Activated CD4-positive, alpha-beta T cell treated with anti-CD3 and anti-CD28 coated beads for 1 hour (primary cell): ENCODE results near the gene KDM5C.
A peak's percentile ranks its signal among the peaks of the same experiment; 100 is the strongest.

Experiments used
- DNase-seq: peaks from one replicate; pipeline ENCODE4 v3.0.0-alpha.2; 2020

Gene KDM5C

DNA sequence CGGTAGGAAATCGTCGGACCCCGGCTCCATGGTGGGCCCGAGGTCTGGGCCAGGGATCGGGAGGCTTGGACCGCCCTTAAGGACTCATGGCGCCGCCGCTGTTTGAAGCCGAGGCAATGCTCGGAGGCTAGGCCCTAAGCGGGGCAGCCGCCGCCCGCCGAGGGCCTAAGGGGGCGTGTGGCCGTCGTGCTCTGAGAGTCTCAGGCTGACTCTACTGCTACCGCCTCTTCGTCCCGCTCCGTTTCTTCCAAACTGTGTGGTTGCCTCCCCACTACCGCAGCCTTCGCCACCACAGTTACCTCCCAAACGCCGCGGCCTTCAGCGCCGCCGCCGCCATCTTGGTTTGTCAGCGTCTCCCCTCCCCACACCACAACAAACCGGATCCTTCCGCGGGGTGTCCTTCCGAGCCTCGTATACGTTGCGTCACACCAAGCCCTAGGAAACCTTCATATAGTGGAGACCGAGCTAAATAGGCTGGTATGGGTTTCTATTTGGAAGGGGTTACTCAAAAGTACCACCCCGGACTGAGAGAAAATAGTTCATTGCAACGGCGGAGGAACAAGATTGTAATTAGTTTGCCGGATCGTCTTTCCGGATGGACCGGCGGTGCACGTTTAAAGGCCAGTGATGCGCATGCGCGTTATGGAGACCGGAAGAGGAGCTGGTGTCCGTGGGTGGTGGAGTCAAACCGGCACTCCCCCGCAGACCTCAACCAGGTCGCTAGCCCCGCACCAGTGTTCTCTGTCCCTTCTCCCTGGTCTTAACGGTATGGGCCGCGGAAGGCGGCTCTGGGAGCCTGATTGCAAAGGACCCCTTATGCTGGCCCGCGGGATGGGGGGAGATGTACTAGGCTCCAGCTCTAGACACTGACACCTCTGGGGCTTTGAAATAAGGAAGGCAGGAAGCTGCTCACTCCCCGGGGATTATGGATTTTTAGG lies at the start of gene KDM5C:
Gene KDM5C (minus strand): TSS at position 348 of the 938 bp plus-strand sequence. CDS start 318 bp downstream, at position 30.
- peak; percentile 76 for DNase-seq

DNA sequence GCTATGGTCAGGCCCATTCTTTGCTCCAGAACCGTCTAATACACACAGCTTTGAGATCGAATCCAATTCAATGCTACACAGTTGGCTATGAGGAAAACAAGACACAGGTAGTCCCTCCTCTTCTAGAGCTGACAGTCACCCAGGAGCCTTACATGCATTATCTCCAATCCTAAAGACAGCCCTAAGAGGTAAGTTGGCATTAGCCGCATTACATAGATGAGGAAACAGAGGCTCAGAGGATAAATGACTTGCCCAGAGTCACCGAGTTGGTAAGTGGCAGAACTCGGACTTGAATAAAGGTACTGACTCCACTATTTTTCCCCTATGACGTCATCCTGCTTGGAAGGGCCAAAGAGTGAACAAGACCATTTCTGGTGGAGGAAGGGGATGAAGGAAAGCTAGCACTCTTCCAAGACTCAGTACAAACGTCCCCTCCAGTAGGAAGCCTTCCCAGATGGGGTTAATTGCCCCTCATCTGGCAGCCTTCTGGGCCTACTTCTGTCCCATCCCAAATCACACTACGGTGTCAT lies 47.9 kb upstream of the KDM5C start:
- no peak for DNase-seq

DNA sequence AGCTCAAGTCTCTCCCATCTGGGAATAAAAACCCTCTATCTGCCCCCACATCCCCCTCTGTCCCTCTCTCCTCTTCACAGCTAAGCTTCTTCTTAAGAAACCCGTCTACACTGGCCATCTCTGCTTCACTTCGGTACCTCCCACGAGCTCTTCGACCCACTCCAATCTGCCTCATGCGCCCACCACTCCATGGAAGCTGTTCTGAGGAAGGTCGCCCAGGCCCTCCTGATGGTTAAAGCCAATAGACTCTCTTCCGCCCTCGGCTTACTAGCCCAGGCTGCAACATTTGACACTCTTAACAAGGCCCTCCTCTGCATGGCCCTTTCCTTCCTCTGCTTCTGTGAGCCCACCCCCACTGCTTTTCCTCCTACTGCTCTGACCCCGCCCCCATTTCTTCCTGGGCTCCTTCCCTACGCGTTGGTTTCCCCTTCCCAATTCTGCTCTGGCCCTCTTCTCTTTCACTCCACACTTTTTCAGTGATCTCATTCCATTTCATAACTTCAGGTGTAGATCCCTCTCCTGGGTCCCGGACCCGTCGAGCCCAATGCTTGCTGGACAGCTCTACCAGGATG lies 44.6 kb upstream of the KDM5C start:
- DNase-seq, result no peak

DNA sequence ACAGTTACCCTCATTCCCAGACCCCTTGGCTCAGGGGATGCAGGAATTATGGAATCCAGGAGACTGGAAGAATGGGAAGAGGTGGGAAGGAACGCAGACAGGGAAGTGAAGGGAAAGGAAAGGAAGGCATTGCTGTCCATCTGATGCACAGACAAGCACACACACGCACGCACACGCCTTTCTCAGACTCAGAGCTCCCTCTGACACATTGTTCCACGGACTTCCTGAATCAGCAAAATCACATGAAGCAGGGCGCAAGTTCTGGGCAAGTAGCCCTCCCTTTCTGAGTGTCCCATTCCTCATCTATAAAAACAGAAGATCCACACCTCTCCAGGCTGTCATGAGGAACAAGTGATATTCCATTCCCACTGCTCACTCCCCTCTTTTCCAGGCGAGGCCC lies 43.2 kb upstream of the KDM5C start:
- no peak for DNase-seq

DNA sequence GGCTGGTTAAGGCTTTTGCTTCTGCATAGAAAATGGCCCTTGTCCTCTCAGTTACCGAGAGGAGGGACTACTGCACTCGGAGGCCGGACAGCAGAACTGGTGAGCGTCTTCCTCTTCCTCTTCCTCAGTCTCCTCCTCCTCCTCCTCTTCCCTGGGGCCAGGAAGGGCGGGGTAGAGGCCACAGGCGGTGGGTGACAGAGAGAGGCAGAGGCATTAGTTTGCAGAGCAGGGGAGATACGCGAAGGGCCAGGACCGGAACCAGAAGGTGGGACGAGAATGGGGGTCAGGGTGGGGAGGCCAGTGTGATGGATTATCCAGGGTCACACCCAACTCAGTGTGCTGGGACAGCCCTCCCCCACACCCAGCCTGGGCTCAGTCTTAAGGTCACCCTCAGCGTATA lies 41.9 kb upstream of the KDM5C start:
- no peak for DNase-seq

DNA sequence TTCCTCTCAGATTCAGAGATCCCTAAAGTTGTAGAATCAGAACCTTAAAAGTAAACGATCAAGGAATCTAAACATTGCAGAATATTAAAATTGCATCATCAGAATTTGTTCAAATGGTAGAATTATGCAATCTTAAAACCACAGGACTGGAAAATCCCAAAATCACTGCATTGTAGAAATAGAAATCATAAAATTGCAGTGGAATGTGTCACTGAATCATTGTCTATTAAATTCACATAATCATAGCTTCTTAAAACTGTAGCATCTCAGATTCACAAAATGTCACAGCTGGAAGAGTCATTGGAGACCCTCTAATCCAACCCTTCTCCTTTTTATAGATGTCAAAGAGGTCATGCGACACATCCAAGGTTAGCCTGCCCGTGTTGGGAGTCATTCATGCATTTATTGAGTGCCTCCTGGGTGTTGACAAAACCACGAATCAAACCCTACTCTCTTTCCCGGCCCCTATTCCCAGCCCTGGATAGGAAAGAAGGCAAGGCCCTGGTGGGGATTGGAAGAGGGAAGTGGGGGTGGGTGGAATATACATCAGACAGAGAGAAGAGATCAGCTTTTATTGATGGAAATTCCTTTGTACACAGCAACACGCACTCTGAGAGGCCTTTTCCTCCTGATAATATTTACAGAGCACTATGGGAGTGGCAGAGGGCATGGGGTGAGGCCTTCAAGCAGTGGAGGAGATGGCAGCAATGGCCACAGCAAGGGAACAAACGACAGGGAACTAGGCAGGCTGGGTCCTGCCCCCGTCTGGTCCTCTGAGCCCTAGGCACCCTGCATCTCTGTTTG lies 41.0 kb upstream of the KDM5C start:
- no peak for DNase-seq

DNA sequence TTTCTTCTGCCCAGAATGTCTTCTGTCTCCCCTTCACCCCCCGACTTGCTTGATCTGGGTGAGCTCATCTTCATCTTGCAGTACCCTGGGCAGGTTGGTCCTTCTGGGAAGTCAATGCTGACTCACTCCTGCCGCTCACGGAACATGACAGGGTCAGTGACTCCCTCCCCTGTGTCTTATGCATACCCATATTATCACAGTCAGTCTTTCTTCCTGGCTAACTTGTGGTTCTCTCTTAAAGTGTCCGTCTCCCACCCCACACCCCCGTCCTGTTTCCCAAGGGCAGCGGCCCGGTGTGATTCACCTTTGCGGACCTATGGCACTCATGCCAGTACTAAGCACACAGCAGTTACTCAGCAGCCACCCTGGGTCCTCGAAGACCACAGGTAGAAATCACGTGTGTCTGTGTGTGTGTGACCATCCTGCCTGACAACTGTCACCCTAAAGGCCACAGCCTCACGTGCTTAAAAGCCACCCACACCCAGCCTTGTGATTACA lies 38.6 kb upstream of the KDM5C start:
- DNase-seq, result no peak

DNA sequence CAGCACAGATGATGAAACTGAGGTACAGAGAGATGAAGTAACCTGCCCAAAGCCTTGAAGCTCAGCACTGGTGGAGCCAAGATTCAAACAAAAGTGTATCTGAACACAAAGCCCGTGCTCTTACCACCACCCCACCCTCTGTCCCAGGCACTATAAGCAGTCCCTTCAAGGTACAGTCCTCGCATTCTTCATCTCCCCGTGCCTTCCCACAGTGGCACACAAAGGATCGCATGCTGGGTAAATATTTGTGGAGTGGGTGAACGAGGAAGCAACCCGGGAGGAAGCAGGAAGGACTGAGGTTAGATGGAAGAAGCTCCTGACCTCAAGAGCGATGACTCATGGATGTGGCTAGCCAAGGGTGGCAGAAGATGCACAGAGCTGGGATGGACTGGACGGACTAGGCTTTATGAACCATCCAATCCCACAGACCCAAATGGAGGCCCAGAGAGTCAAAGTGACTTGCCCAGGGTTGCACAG lies 37.9 kb upstream of the KDM5C start:
- no peak for DNase-seq

DNA sequence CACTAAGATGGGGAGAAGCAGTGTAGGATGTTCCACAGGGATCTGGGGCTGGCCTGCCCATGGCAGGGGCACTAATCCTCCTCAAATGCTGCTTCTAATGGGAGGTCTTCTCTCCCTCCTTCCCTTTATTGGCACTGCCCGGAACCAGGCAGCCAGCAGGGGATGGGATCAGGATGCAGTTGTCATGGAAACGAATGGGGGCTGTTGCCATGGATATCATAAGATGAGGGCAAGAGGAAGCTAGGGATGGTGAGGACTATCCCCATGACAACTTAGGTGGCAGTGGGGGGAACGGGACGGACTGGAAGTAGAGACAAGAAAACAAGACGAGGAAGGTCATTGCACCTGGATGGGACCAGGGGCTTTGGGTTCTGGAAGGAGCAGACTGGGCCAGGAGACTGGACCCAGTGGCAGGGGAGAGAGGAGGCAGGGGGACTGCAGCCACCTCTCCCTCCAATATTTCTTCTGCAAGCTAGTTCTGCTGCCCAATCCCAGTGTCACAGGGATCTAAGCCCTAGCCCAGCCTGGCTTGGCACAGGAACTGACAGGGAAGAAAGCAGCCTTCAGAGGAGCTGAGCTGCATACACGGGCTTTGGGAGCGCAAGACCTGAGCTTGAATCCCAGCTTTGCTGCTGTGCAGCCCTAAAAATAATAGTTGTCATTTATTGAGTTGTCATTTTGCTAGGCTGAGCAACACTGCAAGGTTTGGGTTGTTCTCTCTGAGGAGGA lies 37.3 kb upstream of the KDM5C start:
- no peak for DNase-seq

DNA sequence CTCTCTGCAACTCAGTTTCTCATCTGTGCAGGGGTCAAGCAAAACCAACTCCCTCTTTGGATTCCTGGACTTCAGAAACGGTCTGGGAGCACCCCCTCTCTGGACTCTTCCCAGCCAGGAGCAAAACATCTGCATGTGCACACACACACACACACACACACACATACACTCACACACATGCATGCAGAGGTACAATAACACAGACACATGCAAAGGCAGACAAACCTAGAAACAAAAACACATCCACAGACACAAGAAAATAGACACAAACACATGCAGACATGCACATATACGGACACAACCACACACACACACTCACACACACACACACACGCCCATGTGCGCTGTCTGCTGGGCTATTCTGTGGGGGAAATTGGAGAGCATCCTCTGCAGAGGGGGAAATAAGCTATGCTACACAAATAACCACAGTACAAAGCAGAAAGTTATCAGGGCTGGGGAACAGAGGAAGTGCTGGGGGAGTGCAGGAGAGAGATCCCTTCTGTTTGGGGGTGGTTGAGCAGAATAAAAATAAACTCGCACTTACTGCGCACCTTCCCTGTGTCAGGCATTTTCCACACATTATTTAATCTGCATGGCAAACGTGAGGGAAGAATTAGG lies 36.5 kb upstream of the KDM5C start:
- no peak for DNase-seq

DNA sequence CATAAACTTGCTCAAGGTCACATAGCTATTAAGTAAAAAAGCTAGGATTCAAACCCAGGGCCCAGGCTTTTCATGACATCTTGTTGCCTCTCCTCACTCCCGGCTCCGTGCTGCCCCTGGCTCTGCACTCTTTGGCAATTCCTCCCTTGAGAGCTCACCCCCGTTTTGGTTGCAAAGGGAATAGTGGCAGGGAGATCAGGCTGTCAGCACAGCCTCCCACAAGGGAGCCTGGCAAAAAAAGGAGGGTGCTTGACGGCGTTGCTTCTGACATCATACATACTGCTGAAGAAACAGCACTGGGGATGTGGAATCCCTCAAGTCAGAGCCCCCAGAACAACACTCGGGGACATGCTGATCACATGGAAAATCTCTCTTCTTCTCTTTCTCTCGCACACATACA lies 35.8 kb upstream of the KDM5C start:
- DNase-seq, result no peak

DNA sequence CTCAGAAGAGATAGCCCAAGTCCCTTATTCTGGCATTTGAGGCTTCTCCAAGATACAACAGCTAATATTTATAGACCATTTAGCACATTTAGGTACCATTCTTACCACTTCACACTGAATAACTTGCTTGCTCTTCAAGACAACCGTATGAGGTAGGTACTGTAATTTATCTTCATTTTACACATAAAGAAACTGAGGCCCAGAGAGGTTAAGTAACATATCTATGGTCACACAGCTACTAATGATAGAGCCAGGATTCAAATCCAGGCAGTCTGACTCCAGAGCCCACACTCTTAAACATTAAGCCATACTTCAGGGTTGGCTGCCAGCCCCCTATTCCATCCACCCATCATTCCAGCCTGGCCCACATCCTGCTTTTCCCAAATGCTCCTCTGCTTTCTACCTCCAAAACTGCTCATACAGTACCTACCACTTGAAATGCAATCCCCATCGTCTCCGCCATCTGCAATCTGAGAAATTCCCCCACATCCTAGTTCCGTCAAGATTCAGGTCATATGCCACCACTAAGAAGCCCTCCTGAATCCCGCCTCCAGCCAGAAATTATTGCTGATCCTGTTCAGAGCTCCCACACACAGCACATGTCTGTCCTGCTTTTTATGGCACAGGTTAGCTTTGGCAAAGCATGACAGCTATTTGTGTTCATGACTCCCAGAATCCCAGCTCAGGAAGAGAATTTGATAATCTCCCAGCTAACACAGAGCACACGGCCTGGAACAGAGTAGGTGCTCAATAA lies 32.8 kb upstream of the KDM5C start:
- no peak for DNase-seq

DNA sequence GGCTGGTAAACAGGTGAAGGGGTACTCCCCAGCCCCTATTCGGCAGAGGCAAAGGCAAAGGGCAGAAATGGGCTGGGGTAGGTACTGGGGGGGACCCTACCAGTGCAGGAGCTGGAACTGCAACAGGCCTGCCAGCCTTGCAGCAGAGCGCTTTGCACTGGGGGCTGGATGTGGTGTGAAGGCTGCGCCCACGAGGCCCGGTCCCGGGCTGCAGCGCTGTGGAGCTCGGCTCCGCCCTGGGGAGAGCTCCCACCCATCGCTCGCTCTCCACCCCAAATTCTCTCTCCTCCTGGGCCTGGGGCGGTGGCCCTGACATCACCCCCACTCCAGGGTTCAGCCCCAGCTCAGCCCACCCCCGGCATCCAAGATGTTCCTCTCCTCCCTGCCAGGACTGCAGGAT lies 32.2 kb upstream of the KDM5C start:
- no peak for DNase-seq

DNA sequence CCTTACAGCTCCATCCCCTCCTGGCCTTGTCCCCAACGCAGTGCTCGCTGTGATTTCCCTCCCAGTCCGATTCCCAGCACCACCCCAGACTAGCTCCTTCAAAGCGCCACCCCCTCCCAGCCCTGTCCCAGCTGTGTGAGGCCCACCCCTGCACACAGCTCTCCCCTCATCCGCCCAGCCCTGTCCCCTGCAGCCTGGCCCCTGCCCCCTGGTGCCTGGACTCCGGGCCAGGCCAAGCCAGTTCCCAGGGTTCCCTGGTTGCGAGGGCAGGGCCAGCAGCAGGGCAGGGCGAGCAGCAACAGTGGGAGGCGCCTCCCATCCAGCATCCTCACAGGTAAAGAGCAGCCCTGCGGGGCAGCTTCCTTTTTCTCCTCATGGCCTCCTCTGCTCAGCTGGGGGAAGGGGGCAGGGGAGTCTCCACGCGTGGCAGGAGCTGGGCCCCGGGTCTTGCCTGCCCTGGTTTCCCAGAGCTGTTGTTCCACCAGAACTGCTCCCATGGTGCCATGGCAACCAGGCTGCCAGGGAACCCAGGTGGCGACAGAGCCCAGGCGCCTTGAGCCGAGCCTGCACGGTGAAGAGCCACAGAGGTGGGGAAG lies 31.5 kb upstream of the KDM5C start:
- DNase-seq, result no peak

DNA sequence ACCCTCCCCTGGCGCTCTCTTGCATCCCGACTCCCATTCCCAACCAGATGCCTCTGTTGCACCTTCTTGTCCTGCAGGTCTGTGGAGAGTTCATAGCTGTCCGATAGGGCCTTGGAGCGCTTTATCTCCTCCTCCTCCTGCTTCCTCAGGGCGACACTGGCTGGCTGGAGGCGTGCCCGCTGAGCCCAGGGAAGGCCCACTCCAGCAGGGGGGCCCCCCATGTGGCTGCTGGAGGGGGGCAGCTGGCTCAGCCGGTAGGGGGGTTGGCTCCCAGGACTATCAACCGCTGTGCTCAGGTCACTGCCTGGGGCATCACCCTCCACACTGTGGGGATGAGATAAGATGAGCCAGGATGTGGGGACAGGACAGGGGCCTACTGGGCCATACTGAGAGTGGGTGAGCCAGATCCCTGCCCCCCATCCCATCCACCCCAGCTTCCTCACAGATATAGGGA lies 30.8 kb upstream of the KDM5C start:
- no peak for DNase-seq

DNA sequence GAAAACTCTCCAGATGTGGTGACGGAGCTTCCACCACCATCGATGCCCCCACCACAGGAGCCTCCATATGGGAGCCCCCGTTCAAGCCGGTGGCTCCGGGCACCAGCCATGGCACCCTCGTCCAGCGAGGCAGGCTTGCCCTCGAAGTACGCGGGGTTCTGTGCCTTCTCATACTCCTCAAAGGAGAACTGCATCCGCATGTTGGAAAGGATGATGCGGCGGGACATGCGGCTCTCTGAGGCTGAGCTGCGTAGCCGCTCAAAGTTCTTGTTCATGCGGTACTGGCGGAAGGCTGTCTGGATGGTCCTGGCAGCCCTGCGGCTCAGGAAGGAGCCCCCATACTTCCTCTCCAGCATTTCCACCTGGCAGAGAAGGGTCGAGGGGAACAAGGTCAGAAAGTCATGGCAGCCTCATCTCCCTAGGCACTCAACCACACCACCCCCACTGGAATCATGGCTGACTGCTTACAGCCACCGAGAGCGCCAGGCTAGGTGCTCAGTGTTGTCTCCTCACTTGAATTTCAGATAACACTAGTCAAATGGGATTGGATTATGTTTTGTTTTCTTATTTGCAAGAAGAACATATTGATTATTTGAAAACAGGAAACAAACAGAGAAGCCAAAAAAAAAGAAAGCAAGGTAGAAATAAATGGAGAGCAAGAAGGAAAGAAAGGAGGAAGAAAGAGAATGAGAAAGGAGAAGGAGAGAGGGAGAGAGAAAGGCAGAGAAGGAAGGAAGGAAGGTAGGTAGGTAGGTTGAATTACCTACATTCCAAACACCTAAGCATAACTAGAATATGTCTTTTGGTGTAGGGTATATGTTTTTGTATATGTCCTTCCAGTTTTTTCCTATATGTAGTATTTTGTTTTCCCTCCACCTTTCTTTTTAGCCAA lies 29.8 kb upstream of the KDM5C start:
- no peak for DNase-seq

DNA sequence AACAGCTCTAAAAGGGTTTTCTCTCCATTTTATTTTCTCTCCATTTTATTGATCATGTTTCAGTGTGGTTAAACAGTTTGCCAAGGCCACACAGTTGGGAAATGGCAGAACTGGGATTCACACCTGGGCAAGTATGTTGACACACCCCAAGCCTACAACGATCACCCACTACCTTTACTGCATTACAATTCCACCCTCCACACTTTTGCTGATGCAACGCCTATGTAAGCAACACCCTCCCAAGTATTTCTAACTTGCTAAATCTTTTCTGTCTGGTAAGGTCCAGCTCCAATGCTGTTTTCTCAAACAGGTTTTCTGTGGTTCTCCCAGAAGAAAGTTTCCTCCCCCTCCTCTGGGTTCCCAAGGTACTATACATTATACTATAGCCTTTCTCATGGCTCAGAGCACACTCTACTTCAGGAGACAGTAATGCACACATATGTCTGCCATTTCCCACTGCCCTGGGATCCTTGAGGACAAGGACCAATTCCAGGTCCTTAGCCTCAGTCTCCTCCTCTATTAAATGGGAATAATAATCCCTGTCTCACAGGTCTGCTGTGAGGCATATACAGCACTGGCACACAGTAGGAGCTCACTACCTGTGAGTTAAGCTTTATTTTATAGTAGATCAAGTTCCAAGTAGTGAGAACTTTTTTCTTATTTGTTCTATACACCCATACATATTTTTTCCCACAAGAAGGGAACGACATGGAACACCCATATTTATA lies 28.4 kb upstream of the KDM5C start:
- no peak for DNase-seq

DNA sequence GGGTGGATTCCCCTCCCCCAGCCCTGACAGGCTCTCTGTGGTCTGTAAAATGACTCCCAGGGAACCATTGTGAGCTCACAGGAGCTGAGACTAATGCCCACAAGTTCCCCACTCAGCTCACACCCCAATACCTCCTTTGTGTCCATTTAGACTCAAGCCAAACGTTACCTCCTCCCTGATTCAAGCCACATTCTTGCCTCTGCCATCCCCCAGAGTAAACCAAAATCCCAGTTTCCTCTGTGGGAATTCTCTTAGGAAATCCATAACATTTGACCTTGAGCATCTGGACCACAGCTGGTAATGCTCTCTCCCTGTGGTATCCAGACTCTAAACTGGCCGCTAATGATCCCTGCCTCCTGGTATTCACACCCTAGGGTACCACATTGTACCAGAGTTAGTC lies 26.3 kb upstream of the KDM5C start:
- DNase-seq, result no peak

DNA sequence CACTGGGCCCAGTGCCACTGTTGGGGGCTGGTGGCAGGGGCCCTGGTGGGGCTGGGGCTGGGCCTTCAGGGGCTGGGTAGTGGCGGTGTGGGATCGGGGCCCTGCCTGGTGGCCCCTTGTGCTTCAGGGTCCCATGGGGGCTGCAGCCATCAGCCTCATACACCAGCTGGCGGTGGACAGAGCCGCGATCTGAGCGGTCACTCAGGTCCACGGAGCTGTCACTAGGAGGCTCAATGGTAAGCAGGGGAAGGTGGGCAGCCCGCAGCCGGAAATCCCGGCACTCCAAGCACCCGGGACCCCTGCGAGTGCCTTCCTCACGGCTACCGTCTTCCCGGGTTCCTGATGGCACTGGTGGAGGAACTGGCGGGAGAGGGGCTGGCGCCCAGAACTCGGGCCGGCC lies 25.5 kb upstream of the KDM5C start:
- no peak for DNase-seq
